ENCODE data around the gene GRHL1. TPM values are rescaled to one million over a fixed set of nuclear protein-coding genes. Genes with fewer than 3 reads are reported as not detected.

GRHL1 gene
- total RNA-seq, 1 experiment from 2014 or later: 11.6 TPM

GRCh38 chr2:10007921-10008808 lies 56.7 kb downstream of the GRHL1 start:
- no peaks in the 10 kb centered on the region for H3K4me1 ChIP-seq
- no peak overlapping the region for H3K27ac Mint-ChIP-seq (ENCODE audit: unreplicated experiment)
- DNase-seq: no peak
- no peaks in the 10 kb centered on the region for H3K9me3 ChIP-seq
- TF ChIP-seq CTCF (IDR thresholded peaks at IDR 0.05; ENCODE audit: insufficient read depth in 1 of 2, low read depth in 1 of 2, low read length in 1 of 2, severe bottlenecking in 1 of 2, unreplicated experiment in 1 of 2): no peak
- no peaks in the 10 kb centered on the region; the same call in 1 of the 2 replicates for H3K36me3 ChIP-seq (ENCODE audit: control insufficient read depth, insufficient read depth, low read length)
- H3K9me3 Mint-ChIP-seq (ENCODE audit: unreplicated experiment): no peaks in the 10 kb centered on the region
- H3K4me3 ChIP-seq (ENCODE audit: low read depth, low read length): no peak overlapping the region
- intact Hi-C loops (cut with micrococcal nuclease; ENCODE audit: unreplicated experiment): no loop called here
- ChIA-PET CTCF (interaction anchor here (0.6 kb wide), 1 partner anchor 21 kb away, joined by 3 read pairs; no protein-coding TSS in a partner anchor), POLR2A (no interaction called here)
- H3K36me3 Mint-ChIP-seq (ENCODE audit: insufficient read depth, unreplicated experiment): no peaks in the 10 kb centered on the region
- BruUV-seq (replicated peaks): no TSS peak
- H3K27me3 ChIP-seq (replicated peaks; ENCODE audit: control insufficient read depth, insufficient read depth, low read length): no peaks in the 10 kb centered on the region
- no peak overlapping the region for H3K4me3 Mint-ChIP-seq (ENCODE audit: unreplicated experiment)
- no peaks in the 10 kb centered on the region for H3K27me3 Mint-ChIP-seq (ENCODE audit: insufficient read depth, unreplicated experiment)
- no peaks in the 10 kb centered on the region for H3K4me1 Mint-ChIP-seq (ENCODE audit: low read depth, unreplicated experiment)

- Histone ChIP-seq H3K4me3 (ENCODE audit: low read depth, low read length) (no peak overlapping the region), H3K9me3 (no peaks in the 10 kb centered on the region), H3K27me3 (replicated peaks; ENCODE audit: control insufficient read depth, insufficient read depth, low read length) (no peaks in the 10 kb centered on the region), H3K4me1 (no peaks in the 10 kb centered on the region), H3K36me3 (ENCODE audit: control insufficient read depth, insufficient read depth, low read length) (no peaks in the 10 kb centered on the region)
- BruUV-seq (replicated peaks): no TSS peak
- DNase-seq: no peak
- no peak for TF ChIP-seq CTCF (IDR thresholded peaks at IDR 0.05; ENCODE audit: insufficient read depth in 1 of 2, low read depth in 1 of 2, low read length in 1 of 2, severe bottlenecking in 1 of 2, unreplicated experiment in 1 of 2)
- no peak overlapping the region for H3K4me3 Mint-ChIP-seq (ENCODE audit: unreplicated experiment)
- ChIA-PET CTCF (interaction anchor here (0.6 kb wide), 1 partner anchor 22 kb away, joined by 3 read pairs; no protein-coding TSS in a partner anchor), POLR2A (no interaction called here)
- intact Hi-C loops (cut with micrococcal nuclease; ENCODE audit: unreplicated experiment): no loop called here
- no peak overlapping the region for H3K27ac Mint-ChIP-seq (ENCODE audit: unreplicated experiment)
- H3K9me3 Mint-ChIP-seq (ENCODE audit: unreplicated experiment): no peaks in the 10 kb centered on the region
- no peaks in the 10 kb centered on the region for H3K36me3 Mint-ChIP-seq (ENCODE audit: insufficient read depth, unreplicated experiment)
- H3K27me3 Mint-ChIP-seq (ENCODE audit: insufficient read depth, unreplicated experiment): no peaks in the 10 kb centered on the region
- no peaks in the 10 kb centered on the region for H3K4me1 Mint-ChIP-seq (ENCODE audit: low read depth, unreplicated experiment)
Observed at GRCh38 chr2:10008809-10009176, 57.3 kb downstream of the GRHL1 start.

- BruUV-seq (replicated peaks): no TSS peak
- CTCF ChIA-PET: no interaction called here
Observed at GRCh38 chr2:10009271-10009810, 57.8 kb downstream of the GRHL1 start.

More at GRCh38 chr2:10009271-10009810, 57.8 kb downstream of the GRHL1 start:
- Mint-ChIP-seq H3K27me3 (ENCODE audit: insufficient read depth, unreplicated experiment) (no peaks in the 10 kb centered on the region), H3K4me3 (ENCODE audit: unreplicated experiment) (no peak overlapping the region), H3K4me1 (ENCODE audit: low read depth, unreplicated experiment) (no peaks in the 10 kb centered on the region), H3K36me3 (ENCODE audit: insufficient read depth, unreplicated experiment) (no peaks in the 10 kb centered on the region), H3K27ac (ENCODE audit: unreplicated experiment) (no peak overlapping the region), H3K9me3 (ENCODE audit: unreplicated experiment) (no peaks in the 10 kb centered on the region)
- no peaks in the 10 kb centered on the region for H3K27me3 ChIP-seq (replicated peaks; ENCODE audit: control insufficient read depth, insufficient read depth, low read length)
- no peak for DNase-seq
- no peak for TF ChIP-seq CTCF (IDR thresholded peaks at IDR 0.05; ENCODE audit: insufficient read depth in 1 of 2, low read depth in 1 of 2, low read length in 1 of 2, severe bottlenecking in 1 of 2, unreplicated experiment in 1 of 2)
- H3K4me1 ChIP-seq: no peaks in the 10 kb centered on the region
- H3K36me3 ChIP-seq (ENCODE audit: control insufficient read depth, insufficient read depth, low read length): no peaks in the 10 kb centered on the region
- intact Hi-C loops (cut with micrococcal nuclease; ENCODE audit: unreplicated experiment): no loop called here
- POLR2A ChIA-PET: no interaction called here
- no peaks in the 10 kb centered on the region for H3K9me3 ChIP-seq
- H3K4me3 ChIP-seq (ENCODE audit: low read depth, low read length): no peak overlapping the region

All from Caco-2 (cell line).